MCF 10A (cell line): Measurements from ENCODE around the gene MMD2. TPM values are rescaled to one million over a fixed set of nuclear protein-coding genes. Genes with fewer than 3 reads are reported as not detected.
"Not testable (repeated sequence)": the region's sequence is repeated elsewhere in the genome, so short reads cannot be mapped to it uniquely, and the experiment has no call there.

Experiments
- BruUV-seq: library from RNA; stranded (reverse); fragments of 400-500 nt; replicated peaks from 2 replicates; lab custom pipeline; 2021; lab: Mats Ljungman, UMichigan
- CTCF ChIA-PET: fragments of 300-600 bp; sonication (Branson Sonifier 250); formaldehyde crosslinking; extraction: SDS; loops from one replicate; lab custom pipeline; 2021; ENCODE audit warnings: antibody characterized with exemption, inconsistent platforms; lab: Yijun Ruan, JAX
- POLR2A ChIA-PET: fragments of 300-600, 350-650 bp; sonication (Branson Sonifier 250); formaldehyde crosslinking; extraction: SDS; loops from one replicate; lab custom pipeline; 2020; ENCODE audit warnings: antibody characterized with exemption, inconsistent platforms; lab: Yijun Ruan, JAX
- DNase-seq: peaks from one replicate; pipeline ENCODE4 v3.0.0-alpha.2; 2018; ENCODE audit not compliant: unreplicated experiment
- H3K27ac Mint-ChIP-seq: one replicate; pipeline ENCODE4 v1.8.0; 2022; ENCODE audit warnings: mild to moderate bottlenecking, low read depth, mixed read lengths; ENCODE audit not compliant: unreplicated experiment
- H3K27me3 Mint-ChIP-seq: one replicate; pipeline ENCODE4 v1.8.0; 2022; ENCODE audit warnings: mixed read lengths; ENCODE audit not compliant: insufficient read depth, unreplicated experiment
- H3K36me3 Mint-ChIP-seq: one replicate; pipeline ENCODE4 v1.8.0; 2022; ENCODE audit warnings: mild to moderate bottlenecking, moderate library complexity, mixed read lengths; ENCODE audit not compliant: insufficient read depth, unreplicated experiment
- H3K4me1 Mint-ChIP-seq: one replicate; pipeline ENCODE4 v1.8.0; 2022; ENCODE audit warnings: mixed read lengths; ENCODE audit not compliant: insufficient read depth, unreplicated experiment
- H3K4me3 Mint-ChIP-seq: one replicate; pipeline ENCODE4 v1.8.0; 2022; ENCODE audit warnings: mild to moderate bottlenecking, moderate library complexity, mixed read lengths; ENCODE audit not compliant: unreplicated experiment
- H3K9me3 Mint-ChIP-seq: one replicate; pipeline ENCODE4 v1.8.0; 2022; ENCODE audit warnings: mixed read lengths; ENCODE audit not compliant: unreplicated experiment
- CTCF ChIP-seq: fragments of 200-600 bp; IDR thresholded peaks from one replicate; pipeline ENCODE4 v1.8.0; 2022; ENCODE audit warnings: antibody characterized with exemption, mild to moderate bottlenecking; ENCODE audit not compliant: unreplicated experiment
- intact Hi-C: fragments of 100-400 bp; cut with micrococcal nuclease; formaldehyde crosslinking; loops from 2 replicates; pipeline ENCODE4 v1.14.1; 2022
- total RNA-seq: library from RNA; stranded (reverse); gene quantifications from 2 replicates; pipeline ENCODE4 v1.2.3, GENCODE V29; 2022

Gene MMD2
- total RNA-seq, 1 experiment from 2014 or later, result not detected

GRCh38 chr7:4973728-4974198 lies 14.8 kb upstream of the MMD2 start:
- peak overlapping the region; percentile 94 for H3K4me3 Mint-ChIP-seq
- TF ChIP-seq CTCF, result peak; percentile 82
- ChIA-PET CTCF (interaction anchor here (0.5 to 3.3 kb wide), 17 partner anchors 9 to 1780 kb away, joined by 3 to 12 read pairs (median 3); no protein-coding TSS in a partner anchor), POLR2A (interaction anchor here (0.6 to 1.2 kb wide), 7 partner anchors 25 to 290 kb away, joined by 3 to 11 read pairs (median 3); partner anchors contain the start of genes AP5Z1, RBAK and WIPI2)
- H3K27ac Mint-ChIP-seq, result peak overlapping the region; percentile 93
- DNase-seq, result peak; percentile 92
- H3K36me3 Mint-ChIP-seq, result peaks cover 27% of the 10 kb centered on the region
- H3K4me1 Mint-ChIP-seq, result no peaks in the 10 kb centered on the region
- no peaks in the 10 kb centered on the region for H3K27me3 Mint-ChIP-seq
- intact Hi-C loops, result loop anchor here (1.0 kb wide), 2 partner anchors 112 to 124 kb away; no protein-coding TSS in a partner anchor
- H3K9me3 Mint-ChIP-seq, result no peaks in the 10 kb centered on the region
- BruUV-seq, result no TSS peak

- H3K4me3 Mint-ChIP-seq, H3K9me3 Mint-ChIP-seq, BruUV-seq, H3K27ac Mint-ChIP-seq, POLR2A ChIA-PET, H3K27me3 Mint-ChIP-seq, H3K4me1 Mint-ChIP-seq, intact Hi-C loops, DNase-seq: not testable (repeated sequence)
- CTCF ChIA-PET, result interaction anchor here (0.6 to 3.3 kb wide), 6 partner anchors 27 to 1421 kb away, joined by 3 to 12 read pairs (median 4); no protein-coding TSS in a partner anchor
- H3K36me3 Mint-ChIP-seq, result peaks cover 14% of the 10 kb centered on the region
Observed at GRCh38 chr7:4972446-4972845, 13.5 kb upstream of the MMD2 start.

GRCh38 chr7:4965295-4966022 lies 6.5 kb upstream of the MMD2 start:
- H3K4me1 Mint-ChIP-seq, result no peaks in the 10 kb centered on the region
- CTCF ChIA-PET, result interaction anchor here (0.6 kb wide), 1 partner anchor 324 kb away, joined by 3 read pairs; no protein-coding TSS in a partner anchor
- no peak overlapping the region for H3K27ac Mint-ChIP-seq
- no peak overlapping the region for H3K4me3 Mint-ChIP-seq
- intact Hi-C loops, result no loop called here
- TF ChIP-seq CTCF, result no peak
- H3K27me3 Mint-ChIP-seq, result peaks cover 11% of the 10 kb centered on the region
- H3K9me3 Mint-ChIP-seq, result no peaks in the 10 kb centered on the region
- H3K36me3 Mint-ChIP-seq, result no peaks in the 10 kb centered on the region
- no peak for DNase-seq
- POLR2A ChIA-PET, result interaction anchor here (0.5 kb wide), 1 partner anchor 1917 kb away, joined by 3 read pairs; no protein-coding TSS in a partner anchor
- no TSS peak for BruUV-seq

- Mint-ChIP-seq H3K36me3 (no peaks in the 10 kb centered on the region), H3K27ac (no peak overlapping the region), H3K4me3 (no peak overlapping the region), H3K4me1 (no peaks in the 10 kb centered on the region), H3K27me3 (peaks cover 11% of the 10 kb centered on the region), H3K9me3 (no peaks in the 10 kb centered on the region)
- CTCF ChIA-PET, result no interaction called here
- POLR2A ChIA-PET, result interaction anchor here (0.5 kb wide), 1 partner anchor 1916 kb away, joined by 3 read pairs; no protein-coding TSS in a partner anchor
- no peak for TF ChIP-seq CTCF
- no TSS peak for BruUV-seq
- no peak for DNase-seq
- intact Hi-C loops, result no loop called here
Observed at GRCh38 chr7:4964506-4964905, 5.5 kb upstream of the MMD2 start.
